Kidney (tissue), 14 donors: ENCODE results near the gene TNFAIP1. TPM values are rescaled to one million over a fixed set of nuclear protein-coding genes. Genes with fewer than 3 reads are reported as not detected.

Source experiments
- DNase-seq, 5 donors: peaks; one replicate each; pipeline ENCODE4 v3.0.0-alpha.2; 2013 to 2020
- FAIRE-seq: peaks from 2 replicates; lab custom pipeline; 2012; peaks lifted over from hg19 to GRCh38; lab: Jason Lieb, UNC
- H3K27ac ChIP-seq, 2 donors: one replicate each; pipeline ENCODE4 v1.7.0; 2013; ENCODE audit warnings: low read depth in 2 of 2, low read length in 2 of 2, inconsistent platforms in 1 of 2
- H3K27me3 ChIP-seq: one replicate; pipeline ENCODE4 v1.7.1; 2013; ENCODE audit warnings: low read length, inconsistent platforms; ENCODE audit not compliant: control insufficient read depth, insufficient read depth
- H3K36me3 ChIP-seq, 3 donors: one replicate each; pipeline versions ENCODE4 v1.7.0 to v1.7.1; 2013; ENCODE audit warnings: low read length in 3 of 3, control low read depth in 1 of 3, inconsistent platforms in 1 of 3; ENCODE audit not compliant: insufficient read depth in 3 of 3, control insufficient read depth in 2 of 3
- H3K4me1 ChIP-seq, 3 donors: one replicate each; pipeline versions ENCODE4 v1.7.0 to v1.7.1; 2013; ENCODE audit warnings: low read length in 3 of 3, inconsistent platforms in 1 of 3, low read depth in 1 of 3; ENCODE audit not compliant: control insufficient read depth in 2 of 3, insufficient read depth in 2 of 3
- H3K4me3 ChIP-seq, 3 donors: one replicate each; pipeline versions ENCODE4 v1.7.0 to v1.8.1; 2013; ENCODE audit warnings: low read length in 3 of 3, control low read depth in 1 of 3, inconsistent platforms in 1 of 3
- H3K9ac ChIP-seq, 3 donors: one replicate each; pipeline versions ENCODE4 v1.7.0 to v1.7.1; 2013; ENCODE audit warnings: low read length in 3 of 3, control low read depth in 1 of 3, inconsistent platforms in 1 of 3
- H3K9me3 ChIP-seq, 3 donors: one replicate each; pipeline versions ENCODE4 v1.7.0 to v1.7.1; 2013; ENCODE audit warnings: low read length in 3 of 3, control low read depth in 1 of 3, inconsistent platforms in 1 of 3; ENCODE audit not compliant: control insufficient read depth in 2 of 3, insufficient read depth in 1 of 3
- intact Hi-C: fragments of 100-400 bp; cut with DNase I; formaldehyde crosslinking; loops from one replicate; pipeline ENCODE4 v1.11.1; 2022
- polyA plus RNA-seq: library from polyadenylated mRNA; stranded (reverse); fragments of 350-450 nt; fragmentation: Illumina TruSeq; extraction: RNeasy Lipid Tissue Mini Kit (QIAGEN cat#74804); gene quantifications from one replicate; pipeline ENCODE4 v1.2.3, GENCODE V29; 2014; ENCODE audit warnings: low read depth, low replicate concordance; ENCODE audit not compliant: insufficient read depth
- total RNA-seq: library from RNA; stranded (reverse); fragmentation: NEBNext Ultra II Directional; extraction: Animal tissue kit (Norgen Biotek cat#: 25700); gene quantifications from one replicate; pipeline ENCODE4 v1.2.1, GENCODE V29; 2021
- TF ChIP-seq, protein P1 (sequence below): IDR thresholded peaks from 3 replicates; pipeline ENCODE4 v1.5.1; 2012; ENCODE audit warnings: mild to moderate bottlenecking, moderate library complexity, borderline replicate concordance; ENCODE audit not compliant: insufficient read depth; ENCODE audit errors: extremely low read depth
- donor health status: control.
- donor health status: control.
- donor health status: control.
- donor health status: control.
- donor health status: control.
- donor health status: DM: yes; HTN: yes; CAD: no.
- donor health status: Normal renal cell carcinoma (clear cell type).

Gene TNFAIP1
- total and polyA plus RNA-seq, 2 donors from 2014 or later = 28.9 to 83.9 TPM

DNA sequence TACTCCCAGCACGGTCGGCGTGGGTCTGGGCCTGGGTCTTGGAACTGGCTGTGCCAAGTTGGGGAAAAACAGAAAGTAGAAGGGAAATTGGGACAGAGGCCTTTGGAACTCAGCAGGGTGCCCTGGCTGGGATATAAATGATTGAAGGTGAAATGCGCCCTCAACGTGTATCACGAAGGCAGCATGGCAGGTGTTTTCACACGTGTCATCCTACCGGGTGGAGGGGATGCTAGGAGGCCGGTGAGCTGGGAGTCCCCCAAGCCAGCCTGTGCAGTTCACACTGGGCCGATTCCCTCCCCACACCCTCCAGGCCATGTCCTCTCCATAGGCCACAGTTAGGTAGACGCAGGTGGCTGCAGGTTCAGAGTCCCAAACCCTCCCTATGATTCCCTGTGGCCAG is 6.0 kb downstream of the TNFAIP1 start:
- TF ChIP-seq, protein P1, sequence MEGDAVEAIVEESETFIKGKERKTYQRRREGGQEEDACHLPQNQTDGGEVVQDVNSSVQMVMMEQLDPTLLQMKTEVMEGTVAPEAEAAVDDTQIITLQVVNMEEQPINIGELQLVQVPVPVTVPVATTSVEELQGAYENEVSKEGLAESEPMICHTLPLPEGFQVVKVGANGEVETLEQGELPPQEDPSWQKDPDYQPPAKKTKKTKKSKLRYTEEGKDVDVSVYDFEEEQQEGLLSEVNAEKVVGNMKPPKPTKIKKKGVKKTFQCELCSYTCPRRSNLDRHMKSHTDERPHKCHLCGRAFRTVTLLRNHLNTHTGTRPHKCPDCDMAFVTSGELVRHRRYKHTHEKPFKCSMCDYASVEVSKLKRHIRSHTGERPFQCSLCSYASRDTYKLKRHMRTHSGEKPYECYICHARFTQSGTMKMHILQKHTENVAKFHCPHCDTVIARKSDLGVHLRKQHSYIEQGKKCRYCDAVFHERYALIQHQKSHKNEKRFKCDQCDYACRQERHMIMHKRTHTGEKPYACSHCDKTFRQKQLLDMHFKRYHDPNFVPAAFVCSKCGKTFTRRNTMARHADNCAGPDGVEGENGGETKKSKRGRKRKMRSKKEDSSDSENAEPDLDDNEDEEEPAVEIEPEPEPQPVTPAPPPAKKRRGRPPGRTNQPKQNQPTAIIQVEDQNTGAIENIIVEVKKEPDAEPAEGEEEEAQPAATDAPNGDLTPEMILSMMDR = no peak
- Histone ChIP-seq H3K4me3 (no peak overlapping the region), H3K27ac (no peak overlapping the region), H3K9me3 (no peaks in the 10 kb centered on the region), H3K9ac (no peak overlapping the region), H3K4me1 (peaks cover 0 to 22% (median 15%) of the 10 kb centered on the region in 3 donors), H3K27me3 (no peaks in the 10 kb centered on the region), H3K36me3 (peaks cover 3 to 55% (median 38%) of the 10 kb centered on the region in 3 donors)
- DNase-seq (no peak), FAIRE-seq (no peak)
- intact Hi-C loops = no loop called here

DNA sequence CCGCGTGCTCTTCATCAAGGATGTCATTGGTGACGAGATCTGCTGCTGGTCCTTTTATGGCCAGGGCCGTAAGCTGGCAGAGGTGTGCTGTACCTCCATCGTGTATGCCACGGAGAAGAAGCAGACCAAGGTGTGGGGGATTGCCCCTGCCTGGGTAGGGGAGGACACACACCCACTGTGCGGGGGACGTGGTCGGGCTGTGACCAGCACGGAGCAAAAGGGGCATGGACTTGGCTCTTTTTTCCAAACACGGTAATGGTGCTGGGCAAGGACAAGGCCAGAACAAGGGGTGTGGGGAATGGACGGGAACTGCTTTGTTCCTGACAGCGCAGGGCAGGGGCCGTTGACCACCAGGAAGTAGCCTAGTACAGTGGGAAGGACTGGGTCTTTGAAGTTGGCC is 6.8 kb downstream of the TNFAIP1 start:
- FAIRE-seq (no peak), DNase-seq (no peak)
- Histone ChIP-seq H3K27ac (no peak overlapping the region), H3K9me3 (no peaks in the 10 kb centered on the region), H3K4me3 (no peak overlapping the region), H3K4me1 (peaks cover 0 to 25% (median 18%) of the 10 kb centered on the region in 3 donors), H3K9ac (no peak overlapping the region), H3K36me3 (peaks cover 3 to 63% (median 38%) of the 10 kb centered on the region in 3 donors), H3K27me3 (no peaks in the 10 kb centered on the region)
- TF ChIP-seq, protein P1 = no peak
- intact Hi-C loops = no loop called here

DNA sequence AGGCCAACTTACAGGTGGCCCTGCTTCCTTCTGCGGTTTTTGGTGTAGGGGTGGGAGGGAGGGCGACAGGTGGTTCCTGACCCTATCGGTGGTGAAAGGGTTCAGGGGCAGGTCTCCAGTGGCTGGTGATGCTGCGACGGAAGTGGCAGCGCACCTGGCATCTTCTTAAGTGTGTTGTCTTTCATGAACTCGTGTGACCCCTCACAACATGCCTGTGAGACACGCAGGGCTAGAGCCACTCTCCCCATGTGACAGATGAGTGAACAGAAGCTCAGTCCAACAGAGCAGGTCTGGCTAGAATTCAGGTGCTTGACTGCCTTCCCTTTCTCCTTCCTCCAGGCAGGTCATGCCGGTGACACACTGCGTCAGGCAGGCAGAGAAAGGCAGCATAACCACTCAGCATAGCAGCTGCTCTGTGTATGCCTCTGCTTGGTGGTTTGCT is 8.0 kb downstream of the TNFAIP1 start:
- no peak overlapping the region for H3K9ac ChIP-seq
- intact Hi-C loops = no loop called here

More for the DNA sequence above, 8.0 kb downstream of the TNFAIP1 start:
- Histone ChIP-seq H3K4me1 (peaks cover 0 to 37% (median 27%) of the 10 kb centered on the region in 3 donors), H3K4me3 (no peak overlapping the region), H3K27me3 (no peaks in the 10 kb centered on the region), H3K27ac (no peak overlapping the region), H3K9me3 (no peaks in the 10 kb centered on the region), H3K36me3 (peaks cover 3 to 72% (median 38%) of the 10 kb centered on the region in 3 donors)
- DNase-seq (no peak), FAIRE-seq (no peak)
- TF ChIP-seq, protein P1 = no peak
